Motor neuron (in vitro differentiated cells): ENCODE results near the gene AK8. TPM values are rescaled to one million over a fixed set of nuclear protein-coding genes. Genes with fewer than 3 reads are reported as not detected.

ENCODE experiments used
- ATAC-seq, 8 experiments: fragments of 200-7000 bp; cut with Tn5 transposase; replicated peaks in 6 of 8; 2 replicates each; pipeline ENCODE4 v1.8.0; 2021; ENCODE audit warnings: mild to moderate bottlenecking in 8 of 8, moderate library complexity in 8 of 8
- H3K27ac ChIP-seq, 2 donors: fragments of 250-450 bp; sonication (Bioruptor Pico); 2 replicates each; pipeline ENCODE4 v1.9.0; 2021; ENCODE audit warnings: antibody characterized with exemption in 2 of 2, mild to moderate bottlenecking in 2 of 2, moderate library complexity in 1 of 2
- H3K4me1 ChIP-seq, 2 donors: fragments of 250-450 bp; sonication (Bioruptor Pico); replicated peaks in 1 of 2; 2 replicates each; pipeline ENCODE4 v1.6.1; 2021; ENCODE audit warnings: antibody characterized with exemption in 2 of 2, mild to moderate bottlenecking in 2 of 2, moderate library complexity in 1 of 2
- H3K4me3 ChIP-seq, 5 donors: fragments of 250-450 bp; sonication (Bioruptor Pico); 2 replicates each; pipeline ENCODE4 v1.9.0; 2021; ENCODE audit warnings: antibody characterized with exemption in 5 of 5, mild to moderate bottlenecking in 5 of 5, moderate library complexity in 4 of 5
- WGBS, 10 experiments: fragments of 450-650 bp; shearing (Covaris generic); methylation state at CpG; one replicate each; pipeline ENCODE4 v1.0.0; 2022; 5-methylcytosine and 5-hydroxymethylcytosine counted together
- in situ Hi-C, 9 experiments: fragments of 400-800 bp; cut with MboI; loops; one replicate each; pipeline ENCODE4 v1.15.0; 2021; ENCODE audit warnings: low sequenced_read_pairs in 9 of 9, low pct_unique_long_range_greater_than_20kb in 2 of 9; ENCODE audit not compliant: unreplicated experiment in 9 of 9
- total RNA-seq, 8 experiments: library from RNA; unstranded; fragments of 300-600 nt; gene quantifications; 2 replicates each; pipeline versions ENCODE4 v1.2.3 to v1.2.4, GENCODE V29; 2022

Gene AK8
- total RNA-seq, 8 experiments from 2014 or later, result 0.64 to 6.6 (median 0.95) TPM

DNA sequence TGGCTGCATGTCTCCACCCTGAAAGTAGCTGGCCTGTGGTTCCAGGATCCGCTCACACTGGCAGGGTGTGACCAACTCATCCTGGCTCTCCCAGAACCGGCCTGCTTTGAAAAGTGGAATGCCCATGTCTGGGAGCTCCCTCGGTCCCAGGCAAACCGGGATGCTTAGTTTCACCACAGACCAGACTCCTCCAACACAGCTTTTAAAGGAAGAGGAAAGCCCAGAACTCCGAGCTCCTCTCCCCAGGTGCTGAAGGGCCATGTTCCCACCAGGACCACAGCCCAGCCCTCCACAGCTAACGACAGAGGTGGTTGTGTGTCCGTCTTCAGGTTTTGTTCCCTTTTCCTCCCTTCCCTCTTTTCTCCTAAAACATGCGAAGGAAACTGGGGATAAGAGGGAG lies 169.8 kb downstream of the AK8 start:
- ATAC-seq, result no peak
- 60 to 100% (median 81%) methylated on average over 1 to 4 of the region's 8 CpGs; no CpG with 5 or more reads in 2 of the 10 experiments for WGBS, 10 experiments
- H3K27ac ChIP-seq, result no peak overlapping the region
- no peaks in the 10 kb centered on the region for H3K4me1 ChIP-seq
- in situ Hi-C loops, result no loop called here
- H3K4me3 ChIP-seq, result no peak overlapping the region

DNA sequence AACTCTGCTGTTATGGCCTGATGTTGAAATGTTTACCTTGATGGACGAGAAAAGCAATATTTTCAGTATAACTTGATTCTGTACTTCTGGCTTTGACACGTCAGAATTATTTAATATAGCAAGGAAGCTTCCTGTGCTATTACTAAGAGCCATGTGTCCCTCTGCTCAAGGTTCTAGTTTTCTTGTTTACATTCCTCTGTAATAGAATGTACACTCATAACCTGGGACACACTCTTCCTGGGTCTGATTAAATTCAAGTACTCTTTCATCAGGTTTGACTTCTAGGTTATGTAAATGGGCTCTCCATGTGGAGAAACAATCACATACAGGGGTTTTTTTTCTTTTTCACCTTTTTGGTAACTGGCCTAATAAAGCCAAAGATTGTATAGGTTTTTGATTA lies 174.7 kb downstream of the AK8 start:
- no peak for ATAC-seq
- no peaks in the 10 kb centered on the region for H3K4me1 ChIP-seq
- in situ Hi-C loops, result no loop called here
- 15 to 75% (median 61%) methylated on average over 2 of the region's 2 CpGs; no CpG with 5 or more reads in 1 of the 10 experiments for WGBS, 10 experiments
- H3K27ac ChIP-seq, result no peak overlapping the region
- no peak overlapping the region for H3K4me3 ChIP-seq

DNA sequence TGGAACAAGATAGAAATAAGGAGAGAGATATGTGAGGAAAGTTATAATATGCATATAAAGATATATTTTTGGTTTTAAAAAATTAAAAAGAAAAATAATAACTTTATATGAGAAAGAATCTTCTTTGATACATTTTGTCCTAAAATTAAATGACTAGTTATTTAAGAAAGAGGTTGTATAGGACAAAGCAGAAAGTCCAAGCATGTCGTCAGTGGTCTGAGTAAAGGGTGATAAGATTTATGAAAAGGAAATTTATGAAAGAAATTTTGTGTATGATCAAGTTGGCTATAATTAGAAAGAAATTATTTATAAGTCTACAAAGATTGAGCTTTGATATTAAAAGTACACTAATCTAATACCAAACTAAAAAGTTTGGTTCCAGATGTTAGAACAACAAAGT lies 175.8 kb downstream of the AK8 start:
- H3K4me1 ChIP-seq, result no peaks in the 10 kb centered on the region
- no peak overlapping the region for H3K27ac ChIP-seq
- no peak overlapping the region for H3K4me3 ChIP-seq
- in situ Hi-C loops, result no loop called here
- no peak for ATAC-seq
- WGBS, 10 experiments, result 0 to 100% (median 37%) methylated on average over 1 of the region's 1 CpG

DNA sequence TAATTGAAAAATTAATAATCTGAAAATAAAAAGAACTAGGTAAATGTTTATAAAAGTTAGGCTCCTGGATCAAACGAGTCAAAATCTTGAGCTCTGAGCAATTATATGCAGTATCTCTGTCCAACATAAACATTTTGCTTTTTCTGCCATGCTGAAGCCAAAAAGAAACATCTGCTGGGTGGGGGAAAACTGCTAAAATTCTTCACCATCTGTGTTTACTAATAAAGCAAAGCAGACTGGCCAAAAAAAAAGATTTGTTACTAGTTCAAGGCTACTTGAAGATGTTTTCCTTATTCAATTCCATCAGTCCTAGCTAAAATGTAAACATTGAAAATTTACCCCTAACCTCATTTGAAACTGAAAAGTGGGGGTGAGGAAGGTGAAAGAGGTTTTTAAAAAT lies 178.1 kb downstream of the AK8 start:
- H3K27ac ChIP-seq, result no peak overlapping the region
- no peak for ATAC-seq
- no peaks in the 10 kb centered on the region for H3K4me1 ChIP-seq
- in situ Hi-C loops, result no loop called here
- H3K4me3 ChIP-seq, result no peak overlapping the region
- 0 to 89% (median 31%) methylated on average over 1 of the region's 1 CpG; no CpG with 5 or more reads in 1 of the 10 experiments for WGBS, 10 experiments

DNA sequence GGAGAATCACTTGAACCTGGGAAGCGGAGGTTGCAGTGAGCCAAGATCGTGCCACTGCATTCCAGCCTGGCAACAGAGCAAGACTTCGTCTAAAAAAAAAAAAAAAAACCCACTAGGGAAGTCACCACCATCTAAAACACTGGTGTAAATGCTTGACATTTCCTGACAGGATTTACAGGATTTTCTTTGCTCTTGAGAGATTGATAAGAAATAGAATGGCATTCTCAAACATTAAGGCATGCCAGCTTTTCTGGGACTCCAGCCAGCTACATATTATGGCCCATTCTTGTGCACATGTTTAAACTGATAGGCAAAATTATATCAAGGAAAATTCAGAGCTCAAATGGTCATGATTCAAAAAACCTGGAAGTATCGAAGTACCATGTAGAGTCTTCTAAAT lies 179.1 kb downstream of the AK8 start:
- 0 to 100% (median 75%) methylated on average over 1 to 3 of the region's 4 CpGs; no CpG with 5 or more reads in 1 of the 10 experiments for WGBS, 10 experiments
- Histone ChIP-seq H3K4me3 (no peak overlapping the region), H3K4me1 (no peaks in the 10 kb centered on the region), H3K27ac (no peak overlapping the region)
- in situ Hi-C loops, result no loop called here
- ATAC-seq, result no peak

DNA sequence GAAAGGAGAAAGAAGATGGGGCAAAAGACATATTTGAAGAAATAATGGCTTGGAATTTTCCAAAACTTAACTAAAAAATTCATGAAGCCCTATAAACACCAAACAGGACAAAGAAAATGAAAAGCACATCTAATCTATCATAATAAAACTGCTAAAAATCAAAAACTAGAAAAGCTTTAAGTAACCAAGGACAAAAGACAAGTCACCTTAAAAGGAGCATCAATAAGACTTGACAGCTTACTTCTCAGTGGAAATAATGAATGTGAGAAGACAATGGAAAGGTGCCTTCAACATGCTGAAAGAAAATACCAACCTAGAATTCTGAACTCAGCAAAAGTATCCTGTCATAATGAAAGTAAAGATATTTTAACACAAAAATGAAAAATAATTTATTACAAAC lies 180.9 kb downstream of the AK8 start:
- in situ Hi-C loops, result no loop called here
- no peak overlapping the region for H3K4me3 ChIP-seq
- ATAC-seq, result no peak
- no peak overlapping the region for H3K27ac ChIP-seq
- H3K4me1 ChIP-seq, result no peaks in the 10 kb centered on the region

DNA sequence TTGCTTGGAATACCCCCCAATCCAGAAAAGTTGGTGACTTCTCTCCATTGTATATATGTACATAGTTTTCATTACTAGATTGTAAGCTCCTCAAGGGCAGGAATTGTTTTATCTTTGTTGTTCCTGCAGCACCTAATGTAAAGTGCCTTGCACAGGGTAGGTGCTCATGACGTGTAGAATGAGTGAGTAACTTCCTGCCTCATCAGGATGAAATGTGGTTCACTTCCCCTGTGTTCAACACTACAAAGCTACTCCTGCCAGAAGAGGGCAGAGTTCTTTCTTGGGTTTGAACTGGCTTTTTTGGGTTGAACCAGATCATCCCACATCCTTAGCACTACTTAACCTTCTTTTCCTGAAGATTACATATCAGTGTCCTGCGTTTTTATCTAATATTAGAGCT lies 183.9 kb downstream of the AK8 start:
- Histone ChIP-seq H3K4me1 (no peaks in the 10 kb centered on the region), H3K27ac (no peak overlapping the region), H3K4me3 (no peak overlapping the region)
- peak in 1 of 8 experiments; percentile 41 for ATAC-seq
- in situ Hi-C loops, result no loop called here
- WGBS, 10 experiments, result 14 to 90% (median 45%) methylated on average over 1 to 2 of the region's 2 CpGs; no CpG with 5 or more reads in 3 of the 10 experiments

DNA sequence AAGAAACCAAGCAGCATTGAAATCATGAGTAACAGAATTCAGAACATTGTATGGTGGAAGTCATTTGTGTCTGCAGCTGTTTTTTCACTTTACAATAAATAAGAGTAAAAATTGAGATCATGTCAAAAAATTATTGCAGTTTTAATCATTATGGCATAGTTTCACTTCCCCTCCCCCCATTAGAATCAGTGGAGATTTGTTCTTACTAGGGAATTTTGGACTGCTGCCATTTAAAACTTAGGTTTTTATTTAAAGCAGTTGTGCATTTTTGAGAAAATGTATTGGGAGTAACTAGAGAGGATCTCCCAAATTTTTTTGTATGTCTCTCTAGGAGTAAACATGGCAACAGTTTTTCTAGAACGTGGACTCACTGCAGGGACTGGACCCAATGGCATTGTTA lies 187.4 kb downstream of the AK8 start:
- no peaks in the 10 kb centered on the region for H3K4me1 ChIP-seq
- in situ Hi-C loops, result no loop called here
- 80 to 100% (median 100%) methylated on average over 1 of the region's 1 CpG; no CpG with 5 or more reads in 6 of the 10 experiments for WGBS, 10 experiments
- H3K27ac ChIP-seq, result no peak overlapping the region
- no peak overlapping the region for H3K4me3 ChIP-seq
- no peak for ATAC-seq

DNA sequence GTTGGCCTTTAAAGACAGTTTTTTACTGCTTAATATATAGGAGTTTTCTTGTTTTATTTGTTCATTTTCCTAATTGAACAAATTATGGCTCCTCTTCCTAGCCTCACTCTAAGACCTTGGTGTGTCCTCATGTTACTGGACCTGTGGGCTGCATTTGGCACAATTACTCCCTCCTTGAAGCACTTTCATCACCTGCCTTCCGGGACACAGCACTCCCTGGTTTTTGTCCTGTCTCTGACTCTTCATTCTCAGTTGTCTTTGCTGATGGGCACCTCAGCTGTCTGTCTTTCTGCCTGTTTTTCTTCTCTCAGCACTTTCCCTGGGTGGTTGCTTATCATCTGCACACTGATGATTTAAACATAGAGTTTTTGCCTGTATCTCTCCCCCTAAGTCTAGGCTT lies 194.2 kb downstream of the AK8 start:
- 83 to 100% (median 100%) methylated on average over 1 of the region's 1 CpG; no CpG with 5 or more reads in 3 of the 10 experiments for WGBS, 10 experiments
- in situ Hi-C loops, result no loop called here
- Histone ChIP-seq H3K27ac (no peak overlapping the region), H3K4me3 (no peak overlapping the region), H3K4me1 (no peaks in the 10 kb centered on the region)
- no peak for ATAC-seq

DNA sequence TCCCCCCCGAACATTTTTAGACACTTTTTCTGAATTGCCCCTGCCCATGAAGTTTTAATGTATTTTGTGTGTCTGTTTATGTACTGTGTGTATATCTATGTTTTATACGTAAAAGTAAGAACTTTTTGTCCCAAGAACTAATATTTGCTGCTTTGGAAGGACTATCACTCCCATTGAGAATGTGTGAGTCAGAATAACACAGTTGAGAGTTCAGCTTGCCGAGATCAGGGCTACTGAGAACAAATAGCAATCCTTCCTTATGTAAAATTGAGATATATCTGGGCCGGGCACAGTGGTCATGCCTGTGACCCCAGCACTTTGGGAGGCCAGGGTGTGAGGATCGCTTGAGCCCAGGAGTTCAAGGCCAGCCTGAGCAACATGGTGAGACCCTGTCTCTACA lies 196.5 kb downstream of the AK8 start:
- no peak for ATAC-seq
- WGBS, 10 experiments, result 80 to 100% (median 96%) methylated on average over 1 to 4 of the region's 5 CpGs; no CpG with 5 or more reads in 1 of the 10 experiments
- no peaks in the 10 kb centered on the region for H3K4me1 ChIP-seq
- in situ Hi-C loops, result no loop called here
- H3K4me3 ChIP-seq, result no peak overlapping the region
- H3K27ac ChIP-seq, result no peak overlapping the region

DNA sequence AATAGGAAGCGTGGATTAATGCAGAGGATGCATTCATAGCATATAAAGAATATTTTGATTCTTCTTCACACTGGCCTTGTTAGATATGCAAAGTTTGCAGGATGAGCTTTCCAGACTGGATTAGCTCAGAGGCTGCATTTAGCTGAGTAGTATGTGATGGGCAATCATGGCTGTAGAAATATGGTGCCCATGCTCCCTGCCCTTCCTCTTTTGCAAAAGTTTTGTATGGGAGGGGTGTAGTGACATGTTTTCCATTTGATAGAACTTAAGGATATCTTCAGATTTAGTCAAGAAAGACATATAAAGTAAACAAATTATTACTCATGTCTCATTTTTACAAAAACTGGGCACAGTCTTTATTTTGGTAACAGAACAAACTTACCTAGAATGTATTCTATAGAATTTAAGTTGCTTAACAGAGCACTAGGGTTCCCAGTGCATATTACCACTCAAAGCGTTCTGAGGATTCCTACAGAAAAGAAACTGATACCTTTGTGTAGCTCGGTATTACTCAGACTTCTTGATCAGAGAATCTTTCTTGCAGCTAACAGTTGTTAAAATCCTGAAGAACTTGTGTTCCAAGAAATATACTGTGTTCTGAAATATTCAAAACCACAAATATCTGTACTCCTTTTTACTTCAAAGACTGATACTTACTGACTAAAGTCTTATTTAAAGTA lies 198.0 kb downstream of the AK8 start:
- in situ Hi-C loops, result no loop called here
- no peak overlapping the region for H3K27ac ChIP-seq
- 84 to 100% (median 100%) methylated on average over 1 to 3 of the region's 3 CpGs; no CpG with 5 or more reads in 1 of the 10 experiments for WGBS, 10 experiments
- no peak overlapping the region for H3K4me3 ChIP-seq
- no peaks in the 10 kb centered on the region for H3K4me1 ChIP-seq
- ATAC-seq, result no peak

DNA sequence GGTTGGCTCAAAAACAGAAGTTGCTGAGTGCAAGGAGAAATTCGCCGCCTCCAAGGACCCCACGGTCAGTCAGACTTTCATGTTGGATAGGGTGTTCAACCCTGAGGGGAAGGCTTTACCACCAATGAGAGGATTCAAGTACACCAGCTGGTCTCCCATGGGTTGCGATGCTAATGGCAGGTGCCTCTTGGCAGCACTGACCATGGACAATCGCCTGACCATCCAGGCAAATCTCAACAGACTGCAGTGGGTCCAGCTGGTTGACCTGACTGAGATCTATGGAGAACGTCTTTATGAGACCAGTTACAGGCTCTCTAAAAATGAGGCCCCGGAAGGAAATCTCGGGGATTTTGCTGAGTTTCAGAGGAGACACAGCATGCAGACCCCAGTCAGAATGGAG lies 200.1 kb downstream of the AK8 start:
- WGBS, 10 experiments, result 95 to 100% (median 100%) methylated on average over 1 to 5 of the region's 8 CpGs; no CpG with 5 or more reads in 1 of the 10 experiments

More for the DNA sequence above, 200.1 kb downstream of the AK8 start:
- Histone ChIP-seq H3K4me3 (no peak overlapping the region), H3K4me1 (no peaks in the 10 kb centered on the region), H3K27ac (no peak overlapping the region)
- in situ Hi-C loops, result no loop called here
- ATAC-seq, result no peak
